GM18951 (cell line): Measurements from ENCODE around the gene WNK2.

Source experiments
- POLR2A ChIP-seq: IDR thresholded peaks from 4 replicates; pipeline ENCODE4 v1.6.1; 2011; ENCODE audit warnings: mild to moderate bottlenecking; ENCODE audit not compliant: insufficient read length, insufficient read depth; ENCODE audit errors: extremely low read depth
- in situ Hi-C: fragments of 300-500 bp; cut with MboI; formaldehyde crosslinking; loops from one replicate; pipeline ENCODE4 v1.12.0; 2022; ENCODE audit warnings: low sequenced_read_pairs, mixed read lengths, inconsistent platforms; ENCODE audit not compliant: unreplicated experiment

The WNK2 gene

DNA sequence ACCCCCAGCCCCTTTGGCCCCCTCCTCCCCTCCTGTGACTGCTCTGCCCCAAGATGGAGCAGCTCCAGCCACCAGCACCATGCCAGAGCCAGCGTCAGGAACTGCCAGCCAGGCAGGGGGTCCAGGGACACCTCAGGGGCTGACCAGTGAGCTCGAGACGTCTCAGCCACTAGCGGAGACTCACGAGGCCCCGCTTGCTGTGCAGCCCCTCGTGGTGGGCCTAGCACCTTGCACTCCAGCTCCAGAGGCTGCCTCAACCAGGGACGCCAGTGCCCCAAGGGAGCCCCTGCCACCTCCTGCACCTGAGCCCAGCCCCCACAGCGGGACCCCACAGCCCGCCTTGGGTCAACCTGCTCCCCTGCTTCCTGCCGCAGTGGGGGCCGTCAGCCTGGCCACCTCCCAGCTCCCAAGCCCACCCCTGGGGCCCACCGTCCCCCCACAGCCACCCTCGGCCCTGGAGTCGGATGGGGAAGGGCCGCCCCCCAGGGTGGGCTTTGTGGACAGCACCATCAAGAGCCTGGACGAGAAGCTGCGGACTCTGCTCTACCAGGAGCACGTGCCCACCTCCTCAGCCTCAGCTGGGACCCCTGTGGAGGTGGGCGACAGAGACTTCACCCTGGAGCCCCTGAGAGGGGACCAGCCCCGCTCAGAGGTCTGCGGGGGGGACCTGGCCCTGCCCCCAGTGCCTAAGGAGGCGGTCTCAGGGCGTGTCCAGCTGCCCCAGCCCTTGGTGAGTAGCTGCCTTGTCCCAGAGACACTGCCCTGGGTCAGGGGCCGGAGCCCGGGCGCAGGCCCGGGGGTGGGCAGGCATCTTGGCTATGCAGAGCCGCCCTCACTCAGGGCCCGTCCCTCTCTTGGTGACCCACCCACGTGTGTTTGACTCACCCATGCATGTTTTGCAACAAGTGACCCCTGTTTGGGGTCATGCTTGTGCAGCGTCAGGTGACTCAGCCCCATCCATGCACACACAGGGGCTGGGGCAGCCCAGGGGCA, 105.2 kb downstream of the WNK2 start:
- TF ChIP-seq POLR2A, result no peak
- in situ Hi-C loops, result no loop called here

- TF ChIP-seq POLR2A, result no peak
- in situ Hi-C loops, result no loop called here
These were observed 106.8 kb downstream of the WNK2 start for GRCh38 chr9:93290495-93291434.

DNA sequence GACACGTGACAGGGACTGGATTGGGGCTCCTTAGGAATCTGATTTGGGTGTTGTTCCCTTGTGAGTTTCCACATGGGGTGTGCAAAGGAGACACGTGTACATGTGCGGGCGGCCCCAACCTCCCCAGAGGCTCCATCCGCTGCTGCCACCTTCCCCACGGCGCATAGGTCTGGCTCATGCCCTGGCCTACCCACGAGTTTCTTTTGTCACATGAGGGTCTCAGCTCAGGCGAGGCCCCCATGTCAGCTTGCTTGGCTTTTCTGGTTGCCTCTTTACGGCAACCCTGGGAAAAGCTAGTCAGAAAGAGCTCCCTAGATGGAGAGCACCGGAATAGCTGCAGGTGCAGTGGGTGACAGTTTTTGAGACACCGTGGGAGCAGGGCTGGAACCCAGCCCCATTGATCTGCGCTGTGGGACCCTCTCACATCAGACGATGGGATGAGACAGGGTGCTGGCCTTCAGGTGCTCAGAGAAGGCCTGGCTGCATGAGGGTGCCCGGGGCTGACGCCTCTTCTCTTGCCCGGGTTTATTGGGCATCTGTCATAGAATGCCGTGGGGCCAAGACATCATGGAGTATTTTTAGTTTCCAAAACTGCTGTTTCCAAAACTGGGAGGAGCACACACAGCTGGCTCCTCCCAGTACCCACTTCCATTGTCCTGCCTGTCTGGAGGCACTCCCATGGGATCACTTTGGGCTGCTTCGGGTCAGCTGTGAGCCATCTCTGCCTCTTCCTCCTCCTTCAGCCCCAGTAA, 107.8 kb downstream of the WNK2 start:
- TF ChIP-seq POLR2A, result no peak
- in situ Hi-C loops, result no loop called here

- in situ Hi-C loops, result no loop called here
- no peak for TF ChIP-seq POLR2A
These were observed 108.3 kb downstream of the WNK2 start for GRCh38 chr9:93292288-93292615.

- no peak for TF ChIP-seq POLR2A
- in situ Hi-C loops, result no loop called here
These were observed 108.9 kb downstream of the WNK2 start for GRCh38 chr9:93292664-93293328.

DNA sequence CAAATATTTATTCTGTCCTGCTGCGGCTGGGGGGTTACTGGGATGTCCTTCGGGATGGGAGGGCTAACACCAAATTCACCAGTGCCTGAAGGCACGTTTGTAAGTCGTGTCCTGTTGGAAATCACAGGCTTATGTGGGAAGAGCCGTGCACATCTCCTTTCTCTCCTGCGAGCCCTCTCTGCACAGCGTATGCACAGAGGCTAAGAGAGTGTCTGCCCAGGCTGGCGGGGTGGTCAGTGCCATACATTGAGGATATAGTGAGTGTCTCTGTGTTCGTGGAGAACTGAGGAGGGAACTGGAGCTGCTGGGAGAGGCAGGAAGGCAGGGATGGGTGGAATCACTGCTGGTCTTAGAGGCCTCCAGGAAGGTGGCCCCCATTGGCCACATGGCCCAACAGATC, 110.1 kb downstream of the WNK2 start:
- in situ Hi-C loops, result no loop called here

DNA sequence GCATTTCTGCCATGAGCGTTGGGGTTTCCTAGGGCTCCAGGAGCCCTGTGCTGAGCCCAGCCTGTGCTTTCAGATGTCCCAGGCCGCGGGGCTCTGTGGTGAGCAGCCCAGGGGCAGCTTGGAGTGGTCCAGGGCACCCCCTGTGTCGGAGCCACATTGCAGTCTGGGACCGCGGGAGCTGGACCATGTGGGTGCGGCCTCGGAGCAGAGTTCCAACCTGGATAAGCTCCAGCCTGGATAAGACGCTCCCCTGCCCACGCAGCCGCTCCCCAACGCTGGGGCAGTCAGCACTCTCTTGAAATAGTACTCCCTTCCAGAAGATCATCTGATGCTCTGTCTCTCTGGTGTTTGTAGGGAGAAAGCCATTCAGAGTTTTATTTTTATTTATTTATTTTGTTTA, 111.1 kb downstream of the WNK2 start:
- TF ChIP-seq POLR2A, result no peak
- in situ Hi-C loops, result no loop called here

More for the DNA sequence above, 110.1 kb downstream of the WNK2 start:
- no peak for TF ChIP-seq POLR2A

DNA sequence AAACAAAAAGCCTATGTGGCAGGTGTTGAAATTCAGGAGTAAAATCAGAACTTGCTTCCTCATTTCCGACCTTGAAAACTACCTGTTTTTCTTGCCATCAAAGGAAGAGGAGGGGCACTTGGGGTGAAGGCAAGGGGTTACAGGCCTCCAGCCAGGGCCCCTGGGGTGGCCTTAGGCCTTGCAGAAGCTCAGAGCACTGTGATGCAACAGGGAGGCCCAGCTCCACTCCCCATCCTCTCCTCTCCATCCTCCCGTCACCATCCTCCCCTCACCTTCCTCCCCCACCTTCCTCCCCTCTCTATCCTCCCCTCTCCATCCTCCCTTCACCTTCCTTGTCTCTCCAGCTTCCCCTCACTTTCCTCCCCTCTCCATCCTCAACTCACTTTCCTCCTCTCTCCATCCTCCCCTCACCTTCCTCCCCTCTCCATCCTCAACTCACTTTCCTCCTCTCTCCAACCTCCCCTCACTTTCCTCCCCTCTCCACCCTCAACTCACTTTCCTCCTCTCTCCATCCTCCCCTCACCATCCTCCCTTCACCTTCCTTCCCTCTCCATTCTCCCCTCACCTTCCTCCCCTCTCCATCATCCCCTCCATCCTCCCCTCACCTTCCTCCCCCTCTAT, 111.6 kb downstream of the WNK2 start:
- in situ Hi-C loops, result no loop called here

DNA sequence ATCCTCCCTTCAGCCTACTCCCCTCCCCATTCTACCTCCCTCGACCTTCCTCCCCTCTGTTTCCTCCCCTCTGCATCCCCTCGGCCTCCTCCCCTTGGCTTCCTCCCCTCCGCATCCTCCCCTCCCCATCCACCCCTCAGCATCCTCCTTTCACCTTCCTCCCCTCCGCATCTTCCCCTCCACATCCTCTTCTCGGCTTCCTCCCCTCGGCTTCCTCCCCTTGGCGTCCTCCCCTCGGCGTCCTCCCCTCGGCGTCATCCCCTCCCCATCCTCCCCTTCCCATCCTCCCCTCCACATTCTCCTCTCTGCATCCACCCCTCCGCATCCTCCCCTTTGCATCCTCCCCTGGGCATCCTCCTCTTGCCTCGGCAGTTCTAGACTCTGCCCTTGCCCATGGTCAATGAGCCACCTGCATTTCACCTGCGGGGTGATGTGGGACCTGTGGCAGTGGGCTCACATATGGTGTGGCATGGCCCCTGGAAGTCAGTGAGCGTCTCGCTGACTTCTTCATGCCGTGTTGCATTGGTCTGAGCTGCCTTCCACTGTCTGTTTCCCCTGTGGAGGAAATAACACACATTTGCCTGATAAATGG, 113.0 kb downstream of the WNK2 start:
- TF ChIP-seq POLR2A, result no peak
- in situ Hi-C loops, result no loop called here

More for the DNA sequence above, 111.6 kb downstream of the WNK2 start:
- TF ChIP-seq POLR2A, result no peak

GRCh38 chr9:93297659-93298497, 113.9 kb downstream of the WNK2 start:
- in situ Hi-C loops, result no loop called here
- TF ChIP-seq POLR2A, result no peak

GRCh38 chr9:93298498-93299417, 114.8 kb downstream of the WNK2 start:
- in situ Hi-C loops, result no loop called here
- no peak for TF ChIP-seq POLR2A
